ENCODE results near the gene FAM13C. TPM values are rescaled to one million over a fixed set of nuclear protein-coding genes. Genes with fewer than 3 reads are reported as not detected.

The FAM13C gene
- total RNA-seq (2012; rRNA removed) (2.9 and 3.3 TPM in 2 replicates), polyA plus RNA-seq (2012; rRNA removed) (1.1 and 1.6 TPM in 2 replicates), Bru-seq, nascent RNA (percentile 35 among the genes with signal in this experiment), BruChase-seq, experiment 1, labeled RNA remaining after a 6-hour chase (percentile 25 among the genes with signal in this experiment), BruChase-seq, experiment 2, labeled RNA remaining after a 2-hour chase (percentile 27 among the genes with signal in this experiment)
- 1.1 and 1.4 TPM in 2 replicates for polyA plus RNA-seq (2012; cell fraction: cytosol; rRNA removed)
- polyA plus RNA-seq (2012; cell fraction: nucleus; rRNA removed; ENCODE audit: low replicate concordance) = 1.0 and 4.2 TPM in 2 replicates
- long read RNA-seq, partial matches to known transcripts = 0 of 2 reads
- long read RNA-seq, other reads (novel, unspliced or antisense) = 2 of 2 reads

- peaks cover 8% of the 10 kb centered on the region for H3K4me1 ChIP-seq (ENCODE audit: control insufficient read depth, insufficient read depth, low read length)
- no peaks in the 10 kb centered on the region for H3K27me3 ChIP-seq (ENCODE audit: control insufficient read depth, insufficient read depth, low read length)
- WGBS, 2 experiments (ENCODE audit: extremely low coverage in 2 of 2, insufficient read length in 1 of 2) = 2% methylated on average over 13 of the region's 41 CpGs; no CpG with 5 or more reads in 1 of the 2 experiments
- dilution Hi-C loops (cut with HindIII; ENCODE audit: low sequenced_read_pairs, unreplicated experiment) (no loop called here), intact Hi-C loops (cut with micrococcal nuclease) (no loop called here), in situ Hi-C loops (cut with MboI; ENCODE audit: low sequenced_read_pairs) (no loop called here)
- peak within 1 kb of the TSS; percentile 95 for H3K18ac ChIP-seq (ENCODE audit: low read depth, low read length)
- no peaks in the 10 kb centered on the region for H4K20me1 ChIP-seq (ENCODE audit: insufficient read depth, low read length)
- H4K8ac ChIP-seq (ENCODE audit: low read depth in 2 of 2, low read length in 2 of 2) = peak within 1 kb of the TSS; percentile 7 to 80; a peak in 3 of 4 replicates
- peak within 1 kb of the TSS; percentile 34; the same call in 1 of the 2 replicates for H4K91ac ChIP-seq (ENCODE audit: insufficient read depth, low read depth, low read length)
- H3K9me3 ChIP-seq (ENCODE audit: control insufficient read depth, insufficient read depth, low read length) = no peaks in the 10 kb centered on the region
- no TSS peak for BruUV-seq (replicated peaks)
- peak within 1 kb of the TSS; percentile 16; the same call in 1 of the 3 replicates for H2BK15ac ChIP-seq (ENCODE audit: low read depth, low read length)
- H3K36me3 ChIP-seq (ENCODE audit: control insufficient read depth, insufficient read depth, low read length) = no peaks in the 10 kb centered on the region
- ChIA-PET POLR2A (ENCODE audit: unreplicated experiment) (no interaction called here), CTCF (interaction anchor here (0.6 kb wide), 1 partner anchor 632 kb away, joined by 3 read pairs; no protein-coding TSS in a partner anchor)
- H2BK20ac ChIP-seq (ENCODE audit: low read depth, low read length) = peak within 1 kb of the TSS; percentile 78; the same call in 1 of the 2 replicates
- peak within 1 kb of the TSS; percentile 73 for H3K27ac ChIP-seq (ENCODE audit: insufficient read depth, low read length)
- peak within 1 kb of the TSS; percentile 84 for H3K4me3 ChIP-seq (ENCODE audit: insufficient read depth, low read depth, low read length)
- no peaks in the 10 kb centered on the region for H3K9me1 ChIP-seq (ENCODE audit: insufficient read depth, low read length)
- H2AK9ac ChIP-seq (replicated peaks; ENCODE audit: low read depth, low read length, poor library complexity) = peak within 1 kb of the TSS; percentile 67
- ATAC-seq (ENCODE audit: low read depth) (peak; percentile 89), DNase-seq (peak; percentile 63)
- H3K4ac ChIP-seq (ENCODE audit: low read depth, low read length) = peak within 1 kb of the TSS; percentile 79
- TF ChIP-seq MAFK (IDR thresholded peaks at IDR 0.05; ENCODE audit: low read depth, low read length) (no peak), BHLHE40 (IDR thresholded peaks at IDR 0.05; ENCODE audit: low read depth, low read length) (peak; percentile 68; the same call in 1 of the 2 replicates), CTCF (conservative IDR thresholded peaks at IDR 0.05; ENCODE audit: low read depth, low read length) (no peak)
- H2AFZ ChIP-seq (replicated peaks; ENCODE audit: low read length, poor library complexity) = peak within 1 kb of the TSS; percentile 93
- H3K23ac ChIP-seq (ENCODE audit: low read depth, low read length) = peak within 1 kb of the TSS; percentile 85
- H3K79me1 ChIP-seq (ENCODE audit: low read depth in 1 of 2, low read length in 2 of 2) = 0 out of 4 replicates have a peak, but pooled peaks cover 0 to 5% of the 10 kb centered on the region in 2 experiments
- H2BK5ac ChIP-seq (ENCODE audit: low read depth, low read length, poor library complexity, severe bottlenecking) = peak within 1 kb of the TSS; percentile 78
- peak within 1 kb of the TSS; percentile 90 for H2BK120ac ChIP-seq (ENCODE audit: low read depth, low read length)
- peak within 1 kb of the TSS; percentile 92 for H4K5ac ChIP-seq (ENCODE audit: low read depth, low read length)
- peak within 1 kb of the TSS; percentile 71 for H3K9ac ChIP-seq (ENCODE audit: low read depth, low read length)
- no peak within 1 kb of the TSS for H2AK5ac ChIP-seq (ENCODE audit: low read depth, low read length)
- peak within 1 kb of the TSS; percentile 14; the same call in 1 of the 2 replicates for H3K56ac ChIP-seq (ENCODE audit: extremely low read depth, insufficient read depth, low read length)
- peak within 1 kb of the TSS; percentile 88 for H3K14ac ChIP-seq (replicated peaks; ENCODE audit: low read depth, low read length)
- peak within 1 kb of the TSS; percentile 98 for H3K4me2 ChIP-seq (ENCODE audit: low read depth, low read length)
Observed at GRCh38 chr10:59362144-59362958, at the start of gene FAM13C. FAM13C (minus strand) TSS chr10:59362549; CDS start chr10:59362460, 89 bp downstream.
